ENCODE results near the gene FGD2. TPM values are rescaled to one million over a fixed set of nuclear protein-coding genes. Genes with fewer than 3 reads are reported as not detected.

The FGD2 gene
- total and polyA plus RNA-seq, 11 donors, result 1.4 to 45.8 (median 4.9) TPM

DNA sequence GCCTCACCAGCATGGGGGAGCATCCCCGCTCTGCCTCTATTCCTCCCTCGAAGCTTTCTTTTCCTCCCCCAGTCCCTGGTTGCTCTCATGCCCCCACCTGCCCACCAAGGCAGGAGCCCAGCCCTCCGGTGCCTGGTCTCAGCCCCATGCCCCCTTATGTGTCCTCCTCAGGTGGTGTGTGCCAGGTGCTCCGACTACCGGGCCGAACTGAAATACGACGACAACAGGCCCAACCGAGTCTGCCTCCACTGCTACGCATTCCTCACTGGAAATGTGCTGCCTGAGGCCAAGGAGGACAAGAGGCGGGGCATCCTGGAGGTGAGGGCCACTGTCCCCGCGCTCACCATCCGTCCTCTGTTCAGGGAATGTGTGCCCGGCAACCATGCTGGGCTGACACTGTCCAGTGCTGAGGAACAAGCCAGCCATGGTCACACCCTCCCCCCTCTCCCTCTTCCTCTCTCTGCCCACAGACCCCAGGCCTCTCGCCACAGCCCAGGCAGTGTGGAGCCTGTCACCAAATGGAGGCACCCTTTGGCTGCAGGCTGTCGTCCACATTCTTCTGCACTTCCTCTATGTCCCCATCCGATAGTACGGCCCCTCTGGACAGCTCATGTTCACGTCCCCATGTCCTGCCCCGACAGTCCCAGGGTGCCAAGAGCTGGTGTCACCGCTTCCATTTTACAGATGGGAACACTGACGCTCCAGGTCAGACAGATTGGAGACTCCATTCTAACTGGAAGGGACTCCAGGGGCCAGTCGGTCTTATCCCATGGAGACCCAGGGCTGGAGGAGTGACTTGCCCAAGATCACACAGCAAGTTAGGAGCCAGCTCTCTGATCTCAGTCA lies 20.4 kb downstream of the FGD2 start:
- no peak overlapping the region for H3K27ac ChIP-seq
- H3K9me3 ChIP-seq, result peaks cover 0 to 6% (median 0%) of the 10 kb centered on the region in 12 donors
- ATAC-seq (no peak), DNase-seq (no peak)
- intact Hi-C loops (cut with DNase I), result loop anchor here in 6 of 10 donors (5.0 to 10.0 kb wide), 6 partner anchors 146 to 186 kb away; partner anchors contain the start of gene PIM1 (in 4 of the 6)
- TF ChIP-seq, protein P1, sequence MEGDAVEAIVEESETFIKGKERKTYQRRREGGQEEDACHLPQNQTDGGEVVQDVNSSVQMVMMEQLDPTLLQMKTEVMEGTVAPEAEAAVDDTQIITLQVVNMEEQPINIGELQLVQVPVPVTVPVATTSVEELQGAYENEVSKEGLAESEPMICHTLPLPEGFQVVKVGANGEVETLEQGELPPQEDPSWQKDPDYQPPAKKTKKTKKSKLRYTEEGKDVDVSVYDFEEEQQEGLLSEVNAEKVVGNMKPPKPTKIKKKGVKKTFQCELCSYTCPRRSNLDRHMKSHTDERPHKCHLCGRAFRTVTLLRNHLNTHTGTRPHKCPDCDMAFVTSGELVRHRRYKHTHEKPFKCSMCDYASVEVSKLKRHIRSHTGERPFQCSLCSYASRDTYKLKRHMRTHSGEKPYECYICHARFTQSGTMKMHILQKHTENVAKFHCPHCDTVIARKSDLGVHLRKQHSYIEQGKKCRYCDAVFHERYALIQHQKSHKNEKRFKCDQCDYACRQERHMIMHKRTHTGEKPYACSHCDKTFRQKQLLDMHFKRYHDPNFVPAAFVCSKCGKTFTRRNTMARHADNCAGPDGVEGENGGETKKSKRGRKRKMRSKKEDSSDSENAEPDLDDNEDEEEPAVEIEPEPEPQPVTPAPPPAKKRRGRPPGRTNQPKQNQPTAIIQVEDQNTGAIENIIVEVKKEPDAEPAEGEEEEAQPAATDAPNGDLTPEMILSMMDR (IDR thresholded peaks at IDR 0.05), result no peak
- TF ChIP-seq POLR2A (IDR thresholded peaks at IDR 0.05), result no peak
- peaks cover 0 to 17% (median 0%) of the 10 kb centered on the region in 12 donors for H3K4me1 ChIP-seq
- H3K36me3 ChIP-seq, result peaks cover 0 to 68% (median 0%) of the 10 kb centered on the region in 9 donors
- no peaks in the 10 kb centered on the region for H3K27me3 ChIP-seq
- no peak overlapping the region for H3K4me3 ChIP-seq
- WGBS, 4 donors, result 87 to 91% (median 90%) methylated on average over 18 to 24 of the region's 24 CpGs

DNA sequence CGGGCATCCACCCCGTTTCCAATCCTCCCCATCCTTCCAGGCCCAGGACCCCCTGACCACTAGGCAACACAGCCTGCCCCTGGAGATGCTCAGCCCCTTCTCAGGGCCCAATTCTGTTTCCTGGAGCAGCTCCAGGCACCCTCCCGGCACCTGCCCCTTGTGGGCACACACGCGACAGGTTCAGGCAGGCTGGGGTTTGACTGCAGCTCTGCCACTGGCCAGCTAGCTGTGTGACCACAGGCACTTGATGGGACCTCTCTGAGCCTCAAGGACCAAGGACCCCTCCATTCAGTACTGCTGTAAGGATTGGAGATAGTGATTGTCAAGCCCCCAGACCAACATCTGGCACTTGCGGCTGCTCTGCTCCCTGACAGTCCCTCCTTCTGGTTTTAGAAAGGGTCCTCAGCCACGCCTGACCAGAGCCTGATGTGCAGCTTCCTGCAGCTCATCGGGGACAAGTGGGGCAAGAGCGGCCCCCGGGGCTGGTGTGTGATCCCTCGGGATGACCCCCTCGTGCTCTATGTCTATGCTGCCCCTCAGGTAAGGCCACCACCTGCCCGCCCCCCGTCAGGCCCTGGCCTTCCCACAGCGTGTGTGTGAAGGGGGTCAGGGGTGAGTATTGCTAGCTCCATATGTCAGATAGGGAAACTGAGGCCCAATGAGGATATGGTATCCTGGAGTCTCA lies 21.7 kb downstream of the FGD2 start:
- DNase-seq (no peak), ATAC-seq (no peak)
- intact Hi-C loops (cut with DNase I), result loop anchor here in 6 of 10 donors (5.0 to 10.0 kb wide), 6 partner anchors 145 to 185 kb away; partner anchors contain the start of gene PIM1 (in 4 of the 6)
- H3K4me1 ChIP-seq, result peaks cover 0 to 13% (median 0%) of the 10 kb centered on the region in 12 donors
- H3K27ac ChIP-seq, result no peak overlapping the region
- no peaks in the 10 kb centered on the region for H3K27me3 ChIP-seq
- WGBS, 4 donors, result 79 to 90% (median 85%) methylated on average over 5 to 15 of the region's 15 CpGs
- TF ChIP-seq, protein P1 (IDR thresholded peaks at IDR 0.05), result no peak
- TF ChIP-seq POLR2A (IDR thresholded peaks at IDR 0.05), result no peak
- peaks cover 0 to 67% (median 0%) of the 10 kb centered on the region in 9 donors for H3K36me3 ChIP-seq
- H3K4me3 ChIP-seq, result no peak overlapping the region
- H3K9me3 ChIP-seq, result peaks cover 0 to 9% (median 0%) of the 10 kb centered on the region in 12 donors

DNA sequence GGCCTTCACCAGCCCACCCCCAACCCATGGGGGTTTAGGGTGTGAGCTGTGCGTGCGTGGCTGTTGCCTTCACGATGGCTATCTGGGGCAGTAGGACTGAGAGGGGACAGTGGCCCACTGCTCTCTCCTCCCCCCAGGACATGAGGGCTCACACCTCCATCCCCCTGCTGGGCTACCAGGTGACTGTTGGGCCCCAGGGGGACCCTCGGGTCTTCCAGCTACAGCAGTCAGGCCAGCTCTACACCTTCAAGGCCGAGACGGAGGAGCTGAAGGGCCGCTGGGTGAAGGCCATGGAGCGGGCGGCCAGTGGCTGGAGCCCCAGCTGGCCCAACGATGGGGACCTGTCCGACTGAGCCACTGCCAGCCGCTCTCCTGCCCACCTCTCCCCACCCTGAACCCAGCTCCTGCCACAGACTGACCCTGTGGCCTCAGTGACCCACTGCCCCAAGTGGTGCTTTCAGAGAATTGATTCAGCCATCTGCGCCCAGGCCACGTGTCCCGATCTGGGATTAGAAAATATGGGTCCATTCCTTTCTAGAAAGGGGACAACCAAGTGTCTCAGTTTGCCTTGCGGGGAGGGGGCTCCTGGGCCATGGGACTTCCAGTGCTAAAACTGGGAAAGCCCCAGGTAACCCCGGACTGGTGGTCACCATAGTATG lies 22.5 kb downstream of the FGD2 start:
- no peak for ATAC-seq
- peaks cover 0 to 12% (median 0%) of the 10 kb centered on the region in 12 donors for H3K4me1 ChIP-seq
- TF ChIP-seq POLR2A (IDR thresholded peaks at IDR 0.05), result no peak
- TF ChIP-seq, protein P1 (IDR thresholded peaks at IDR 0.05), result no peak
- no peak overlapping the region for H3K27ac ChIP-seq
- DNase-seq, result no peak
- peaks cover 0 to 9% (median 0%) of the 10 kb centered on the region in 12 donors for H3K9me3 ChIP-seq
- no peaks in the 10 kb centered on the region for H3K27me3 ChIP-seq
- peaks cover 0 to 65% (median 0%) of the 10 kb centered on the region in 9 donors for H3K36me3 ChIP-seq
- intact Hi-C loops (cut with DNase I), result loop anchor here in 8 of 10 donors (2.0 to 10.0 kb wide), 8 partner anchors 144 to 184 kb away; partner anchors contain the start of gene PIM1 (in 4 of the 8)
- no peak overlapping the region for H3K4me3 ChIP-seq
- 93 to 94% (median 93%) methylated on average over 14 to 17 of the region's 17 CpGs for WGBS, 4 donors
